ENCODE results near the gene ARHGEF37.

The ARHGEF37 gene

DNA sequence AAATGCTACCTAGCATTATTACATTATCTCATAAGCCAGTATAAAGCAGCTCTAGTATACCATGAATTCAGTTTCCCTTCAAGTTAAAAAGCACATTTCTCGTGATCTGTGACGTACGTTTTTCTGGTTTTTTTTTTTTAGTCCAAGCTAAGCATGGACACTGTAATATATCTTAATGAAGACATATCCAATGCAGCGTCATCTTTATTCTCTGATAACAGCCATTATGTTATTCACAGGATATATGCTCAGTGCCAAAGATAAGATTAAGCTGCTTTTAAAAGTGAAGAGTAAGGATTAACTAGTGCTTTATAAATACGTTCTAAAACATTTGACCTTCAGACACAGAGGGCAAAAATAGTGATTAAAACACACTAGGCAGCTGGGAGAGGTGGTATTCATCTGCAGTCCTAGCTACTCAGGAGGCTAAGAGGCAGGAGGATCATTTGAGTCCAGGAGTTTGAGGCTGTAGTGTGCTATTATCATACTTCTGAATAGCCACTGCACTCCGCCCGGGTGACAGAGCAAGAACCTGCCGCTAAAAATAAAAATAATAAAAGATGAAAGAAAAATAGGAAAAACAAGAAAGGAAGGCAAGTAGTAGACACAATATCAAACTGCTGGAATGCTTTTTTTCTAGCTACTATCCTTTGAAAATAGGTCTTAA lies 37.8 kb upstream of the ARHGEF37 start:
- no peak overlapping the region for H3K4me3 ChIP-seq (ENCODE audit: low read depth, low read length)
- TF ChIP-seq, protein P1, sequence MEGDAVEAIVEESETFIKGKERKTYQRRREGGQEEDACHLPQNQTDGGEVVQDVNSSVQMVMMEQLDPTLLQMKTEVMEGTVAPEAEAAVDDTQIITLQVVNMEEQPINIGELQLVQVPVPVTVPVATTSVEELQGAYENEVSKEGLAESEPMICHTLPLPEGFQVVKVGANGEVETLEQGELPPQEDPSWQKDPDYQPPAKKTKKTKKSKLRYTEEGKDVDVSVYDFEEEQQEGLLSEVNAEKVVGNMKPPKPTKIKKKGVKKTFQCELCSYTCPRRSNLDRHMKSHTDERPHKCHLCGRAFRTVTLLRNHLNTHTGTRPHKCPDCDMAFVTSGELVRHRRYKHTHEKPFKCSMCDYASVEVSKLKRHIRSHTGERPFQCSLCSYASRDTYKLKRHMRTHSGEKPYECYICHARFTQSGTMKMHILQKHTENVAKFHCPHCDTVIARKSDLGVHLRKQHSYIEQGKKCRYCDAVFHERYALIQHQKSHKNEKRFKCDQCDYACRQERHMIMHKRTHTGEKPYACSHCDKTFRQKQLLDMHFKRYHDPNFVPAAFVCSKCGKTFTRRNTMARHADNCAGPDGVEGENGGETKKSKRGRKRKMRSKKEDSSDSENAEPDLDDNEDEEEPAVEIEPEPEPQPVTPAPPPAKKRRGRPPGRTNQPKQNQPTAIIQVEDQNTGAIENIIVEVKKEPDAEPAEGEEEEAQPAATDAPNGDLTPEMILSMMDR (IDR thresholded peaks at IDR 0.05; ENCODE audit: insufficient read depth, low read depth, low read length, missing control alignments) = no peak
- no peak for DNase-seq (ENCODE audit: low read depth)

GRCh38 chr5:149544028-149544420 lies 37.3 kb upstream of the ARHGEF37 start:
- no peak for DNase-seq (ENCODE audit: low read depth)
- H3K4me3 ChIP-seq (ENCODE audit: low read depth, low read length) = no peak overlapping the region
- TF ChIP-seq, protein P1 (IDR thresholded peaks at IDR 0.05; ENCODE audit: insufficient read depth, low read depth, low read length, missing control alignments) = no peak

DNA sequence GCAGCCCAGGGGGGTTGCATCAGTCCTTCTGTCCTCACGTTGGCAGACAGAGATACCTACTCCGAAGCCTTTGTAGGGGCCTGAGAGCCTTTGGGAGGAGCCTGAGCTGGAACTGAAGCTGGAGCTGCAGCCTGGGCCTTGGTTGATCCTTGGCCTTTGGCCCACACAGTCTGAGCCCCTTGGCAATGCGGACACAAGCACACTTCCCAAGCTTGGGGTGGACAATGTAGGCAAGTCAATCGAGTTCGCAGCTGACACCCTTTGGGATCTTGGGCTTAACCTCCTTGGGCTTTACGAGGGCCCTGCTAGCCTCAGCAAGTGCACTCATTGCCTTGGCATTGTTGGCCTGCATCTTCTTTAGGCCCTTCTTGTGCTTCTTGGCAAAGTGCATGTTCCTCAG lies 36.0 kb upstream of the ARHGEF37 start:
- no peak overlapping the region for H3K4me3 ChIP-seq (ENCODE audit: low read depth, low read length)
- no peak for DNase-seq (ENCODE audit: low read depth)
- TF ChIP-seq, protein P1 (IDR thresholded peaks at IDR 0.05; ENCODE audit: insufficient read depth, low read depth, low read length, missing control alignments) = no peak

DNA sequence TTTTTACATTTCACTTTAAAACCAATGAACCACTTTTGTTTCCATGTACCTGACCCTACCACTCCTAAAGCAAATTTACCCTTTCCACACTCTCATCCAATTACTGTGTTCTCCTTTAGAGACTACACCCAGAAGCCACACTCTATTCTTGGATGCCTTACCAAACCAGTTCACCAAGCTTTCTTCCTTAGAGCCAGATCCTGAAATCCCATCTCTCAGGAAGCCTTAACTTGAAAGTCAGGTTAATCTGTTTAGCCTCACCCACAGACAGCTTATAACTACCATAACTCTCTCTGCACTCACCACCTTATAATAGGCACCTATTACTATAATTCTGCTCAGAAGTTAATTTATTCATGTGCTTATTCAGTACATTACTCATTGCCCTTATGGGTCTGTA lies 34.3 kb upstream of the ARHGEF37 start:
- TF ChIP-seq, protein P1 (IDR thresholded peaks at IDR 0.05; ENCODE audit: insufficient read depth, low read depth, low read length, missing control alignments) = no peak
- no peak for DNase-seq (ENCODE audit: low read depth)
- no peak overlapping the region for H3K4me3 ChIP-seq (ENCODE audit: low read depth, low read length)

GRCh38 chr5:149549461-149550267 lies 31.6 kb upstream of the ARHGEF37 start:
- peak overlapping the region; percentile 87 for H3K4me3 ChIP-seq (ENCODE audit: low read depth, low read length)
- DNase-seq (ENCODE audit: low read depth) = peak; percentile 76
- TF ChIP-seq, protein P1 (IDR thresholded peaks at IDR 0.05; ENCODE audit: insufficient read depth, low read depth, low read length, missing control alignments) = no peak

DNA sequence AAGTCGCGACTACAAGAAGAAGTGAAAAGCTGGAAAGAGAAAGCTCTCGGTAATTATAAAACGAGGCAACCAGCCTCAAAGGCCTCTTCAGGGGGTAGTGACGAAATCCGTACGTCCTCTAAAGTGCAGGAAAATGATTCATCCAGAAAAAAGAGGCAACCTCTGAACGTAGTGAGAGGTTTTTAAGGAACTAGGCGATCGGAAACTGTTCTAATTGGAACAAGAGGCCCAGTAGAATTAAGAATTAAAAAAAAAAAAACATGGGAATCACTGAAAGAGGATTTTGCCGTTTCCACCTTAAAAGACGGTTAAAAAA lies 31.1 kb upstream of the ARHGEF37 start:
- TF ChIP-seq, protein P1 (IDR thresholded peaks at IDR 0.05; ENCODE audit: insufficient read depth, low read depth, low read length, missing control alignments) = no peak
- peak overlapping the region; percentile 87 for H3K4me3 ChIP-seq (ENCODE audit: low read depth, low read length)
- DNase-seq (ENCODE audit: low read depth) = no peak
